ENCODE data around the gene FAM50A. TPM values are rescaled to one million over a fixed set of nuclear protein-coding genes. Genes with fewer than 3 reads are reported as not detected.

FAM50A gene
- polyA plus RNA-seq, 1 donor from 2014 or later, result 68.3 TPM

DNA sequence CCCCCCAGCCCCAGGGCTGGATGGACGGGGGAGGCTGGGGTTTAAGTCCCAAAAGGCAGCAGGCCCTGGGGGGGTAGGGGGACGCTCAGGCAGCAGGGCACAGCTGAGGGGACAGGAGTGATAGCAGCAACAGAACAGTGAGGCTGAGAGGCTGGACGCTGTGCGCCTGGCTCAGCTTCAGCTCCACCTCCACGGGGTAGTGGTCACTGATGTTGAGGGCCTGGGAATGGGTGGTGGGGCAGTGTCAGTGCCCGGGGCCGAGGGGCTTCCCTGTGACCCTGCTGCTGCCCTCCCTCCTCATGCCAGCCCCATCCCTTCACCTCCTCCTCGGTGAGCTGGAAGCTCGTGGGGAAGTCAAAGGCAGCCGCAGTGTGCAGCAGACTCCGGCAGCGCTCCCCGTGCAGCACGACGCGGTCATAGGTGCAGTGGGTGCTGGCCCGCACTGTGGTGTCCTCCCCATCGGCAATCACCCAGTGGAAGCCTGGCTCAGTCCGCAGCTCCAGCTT, 41.3 kb upstream of the FAM50A start:
- H3K9me3 ChIP-seq (ENCODE audit: low read length), result no peaks in the 10 kb centered on the region
- peaks cover 4% of the 10 kb centered on the region for H3K79me2 ChIP-seq (replicated peaks; ENCODE audit: insufficient read depth, low read length)
- H3K9me2 ChIP-seq (ENCODE audit: insufficient read depth, low read length), result no peaks in the 10 kb centered on the region
- no peak overlapping the region for H3K4me2 ChIP-seq (ENCODE audit: low read length)
- peaks cover 5% of the 10 kb centered on the region for H4K20me1 ChIP-seq (ENCODE audit: insufficient read depth)
- TF ChIP-seq, protein P1, sequence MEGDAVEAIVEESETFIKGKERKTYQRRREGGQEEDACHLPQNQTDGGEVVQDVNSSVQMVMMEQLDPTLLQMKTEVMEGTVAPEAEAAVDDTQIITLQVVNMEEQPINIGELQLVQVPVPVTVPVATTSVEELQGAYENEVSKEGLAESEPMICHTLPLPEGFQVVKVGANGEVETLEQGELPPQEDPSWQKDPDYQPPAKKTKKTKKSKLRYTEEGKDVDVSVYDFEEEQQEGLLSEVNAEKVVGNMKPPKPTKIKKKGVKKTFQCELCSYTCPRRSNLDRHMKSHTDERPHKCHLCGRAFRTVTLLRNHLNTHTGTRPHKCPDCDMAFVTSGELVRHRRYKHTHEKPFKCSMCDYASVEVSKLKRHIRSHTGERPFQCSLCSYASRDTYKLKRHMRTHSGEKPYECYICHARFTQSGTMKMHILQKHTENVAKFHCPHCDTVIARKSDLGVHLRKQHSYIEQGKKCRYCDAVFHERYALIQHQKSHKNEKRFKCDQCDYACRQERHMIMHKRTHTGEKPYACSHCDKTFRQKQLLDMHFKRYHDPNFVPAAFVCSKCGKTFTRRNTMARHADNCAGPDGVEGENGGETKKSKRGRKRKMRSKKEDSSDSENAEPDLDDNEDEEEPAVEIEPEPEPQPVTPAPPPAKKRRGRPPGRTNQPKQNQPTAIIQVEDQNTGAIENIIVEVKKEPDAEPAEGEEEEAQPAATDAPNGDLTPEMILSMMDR (IDR thresholded peaks at IDR 0.05; ENCODE audit: poor library complexity, severe bottlenecking), result no peak
- TF ChIP-seq RAD21 (conservative IDR thresholded peaks at IDR 0.05), result no peak
- no peak for TF ChIP-seq EP300 (conservative IDR thresholded peaks at IDR 0.05; ENCODE audit: poor library complexity, severe bottlenecking)
- TF ChIP-seq EZH2 (IDR thresholded peaks at IDR 0.05; ENCODE audit: borderline replicate concordance, insufficient read depth, low read length, poor library complexity, severe bottlenecking), result no peak
- TF ChIP-seq TAF1 (IDR thresholded peaks at IDR 0.05; ENCODE audit: low read depth), result no peak
- TF ChIP-seq POLR2AphosphoS5 (IDR thresholded peaks at IDR 0.05), result no peak
- no peak for TF ChIP-seq SMC3 (conservative IDR thresholded peaks at IDR 0.05; ENCODE audit: poor library complexity)
- TF ChIP-seq, protein P2, sequence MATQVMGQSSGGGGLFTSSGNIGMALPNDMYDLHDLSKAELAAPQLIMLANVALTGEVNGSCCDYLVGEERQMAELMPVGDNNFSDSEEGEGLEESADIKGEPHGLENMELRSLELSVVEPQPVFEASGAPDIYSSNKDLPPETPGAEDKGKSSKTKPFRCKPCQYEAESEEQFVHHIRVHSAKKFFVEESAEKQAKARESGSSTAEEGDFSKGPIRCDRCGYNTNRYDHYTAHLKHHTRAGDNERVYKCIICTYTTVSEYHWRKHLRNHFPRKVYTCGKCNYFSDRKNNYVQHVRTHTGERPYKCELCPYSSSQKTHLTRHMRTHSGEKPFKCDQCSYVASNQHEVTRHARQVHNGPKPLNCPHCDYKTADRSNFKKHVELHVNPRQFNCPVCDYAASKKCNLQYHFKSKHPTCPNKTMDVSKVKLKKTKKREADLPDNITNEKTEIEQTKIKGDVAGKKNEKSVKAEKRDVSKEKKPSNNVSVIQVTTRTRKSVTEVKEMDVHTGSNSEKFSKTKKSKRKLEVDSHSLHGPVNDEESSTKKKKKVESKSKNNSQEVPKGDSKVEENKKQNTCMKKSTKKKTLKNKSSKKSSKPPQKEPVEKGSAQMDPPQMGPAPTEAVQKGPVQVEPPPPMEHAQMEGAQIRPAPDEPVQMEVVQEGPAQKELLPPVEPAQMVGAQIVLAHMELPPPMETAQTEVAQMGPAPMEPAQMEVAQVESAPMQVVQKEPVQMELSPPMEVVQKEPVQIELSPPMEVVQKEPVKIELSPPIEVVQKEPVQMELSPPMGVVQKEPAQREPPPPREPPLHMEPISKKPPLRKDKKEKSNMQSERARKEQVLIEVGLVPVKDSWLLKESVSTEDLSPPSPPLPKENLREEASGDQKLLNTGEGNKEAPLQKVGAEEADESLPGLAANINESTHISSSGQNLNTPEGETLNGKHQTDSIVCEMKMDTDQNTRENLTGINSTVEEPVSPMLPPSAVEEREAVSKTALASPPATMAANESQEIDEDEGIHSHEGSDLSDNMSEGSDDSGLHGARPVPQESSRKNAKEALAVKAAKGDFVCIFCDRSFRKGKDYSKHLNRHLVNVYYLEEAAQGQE (IDR thresholded peaks at IDR 0.05; ENCODE audit: borderline replicate concordance), result no peak
- no peak overlapping the region for H2AFZ ChIP-seq (ENCODE audit: low read depth, low read length)
- H3K27ac ChIP-seq (ENCODE audit: low read length), result no peak overlapping the region
- H3F3A ChIP-seq (ENCODE audit: insufficient read depth, low read length, poor library complexity, severe bottlenecking), result no peaks in the 10 kb centered on the region
- no peak overlapping the region for H3K9ac ChIP-seq (ENCODE audit: low read length)
- no peaks in the 10 kb centered on the region for H3K36me3 ChIP-seq (ENCODE audit: insufficient read depth, low read length)
- H3K4me3 ChIP-seq (ENCODE audit: low read length), result no peak overlapping the region
- no peaks in the 10 kb centered on the region for H3K27me3 ChIP-seq (ENCODE audit: insufficient read depth, low read depth, low read length)

DNA sequence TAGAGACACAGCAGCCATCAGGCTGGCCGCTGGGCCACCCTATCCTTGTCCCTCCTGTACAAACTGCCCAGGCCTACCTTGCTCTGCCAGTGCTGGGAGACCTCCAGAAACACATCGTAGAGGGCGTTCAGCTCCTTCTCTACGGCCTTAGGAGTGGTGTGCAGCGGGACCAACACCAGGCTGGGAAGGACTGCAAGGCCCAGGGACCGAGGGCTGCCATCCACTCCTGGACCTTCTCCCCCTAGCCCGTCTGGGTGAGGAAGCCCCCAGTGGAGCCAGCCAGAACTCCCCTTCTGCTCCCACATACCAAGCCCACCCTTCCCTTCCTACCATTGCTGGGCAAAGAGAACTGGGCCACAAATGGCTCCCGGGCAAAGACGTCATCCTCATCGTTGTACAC, 40.7 kb upstream of the FAM50A start:
- Histone ChIP-seq H3K9ac (ENCODE audit: low read length) (no peak overlapping the region), H3K27ac (ENCODE audit: low read length) (no peak overlapping the region), H3K36me3 (ENCODE audit: insufficient read depth, low read length) (no peaks in the 10 kb centered on the region), H3K4me2 (ENCODE audit: low read length) (no peak overlapping the region), H3F3A (ENCODE audit: insufficient read depth, low read length, poor library complexity, severe bottlenecking) (no peaks in the 10 kb centered on the region), H4K20me1 (ENCODE audit: insufficient read depth) (peaks cover 5% of the 10 kb centered on the region), H3K9me3 (ENCODE audit: low read length) (no peaks in the 10 kb centered on the region), H3K79me2 (replicated peaks; ENCODE audit: insufficient read depth, low read length) (peaks cover 4% of the 10 kb centered on the region), H3K9me2 (ENCODE audit: insufficient read depth, low read length) (no peaks in the 10 kb centered on the region), H3K4me3 (ENCODE audit: low read length) (no peak overlapping the region), H2AFZ (ENCODE audit: low read depth, low read length) (no peak overlapping the region), H3K27me3 (ENCODE audit: insufficient read depth, low read depth, low read length) (no peaks in the 10 kb centered on the region)
- no peak for TF ChIP-seq RAD21 (conservative IDR thresholded peaks at IDR 0.05)
- TF ChIP-seq, protein P1 (IDR thresholded peaks at IDR 0.05; ENCODE audit: poor library complexity, severe bottlenecking), result no peak
- no peak for TF ChIP-seq EP300 (conservative IDR thresholded peaks at IDR 0.05; ENCODE audit: poor library complexity, severe bottlenecking)
- TF ChIP-seq TAF1 (IDR thresholded peaks at IDR 0.05; ENCODE audit: low read depth), result no peak
- no peak for TF ChIP-seq EZH2 (IDR thresholded peaks at IDR 0.05; ENCODE audit: borderline replicate concordance, insufficient read depth, low read length, poor library complexity, severe bottlenecking)
- TF ChIP-seq, protein P2 (IDR thresholded peaks at IDR 0.05; ENCODE audit: borderline replicate concordance), result no peak
- no peak for TF ChIP-seq POLR2AphosphoS5 (IDR thresholded peaks at IDR 0.05)
- no peak for TF ChIP-seq SMC3 (conservative IDR thresholded peaks at IDR 0.05; ENCODE audit: poor library complexity)
- TF ChIP-seq MXI1 (conservative IDR thresholded peaks at IDR 0.05; ENCODE audit: poor library complexity, severe bottlenecking), result no peak
